ENCODE measurements around the gene CA9.
A peak's percentile ranks its signal among the peaks of the same experiment; 100 is the strongest.

GRCh38 chr9:35696520-35697215 is 22.9 kb downstream of the CA9 start:
- TF ChIP-seq, protein P1, sequence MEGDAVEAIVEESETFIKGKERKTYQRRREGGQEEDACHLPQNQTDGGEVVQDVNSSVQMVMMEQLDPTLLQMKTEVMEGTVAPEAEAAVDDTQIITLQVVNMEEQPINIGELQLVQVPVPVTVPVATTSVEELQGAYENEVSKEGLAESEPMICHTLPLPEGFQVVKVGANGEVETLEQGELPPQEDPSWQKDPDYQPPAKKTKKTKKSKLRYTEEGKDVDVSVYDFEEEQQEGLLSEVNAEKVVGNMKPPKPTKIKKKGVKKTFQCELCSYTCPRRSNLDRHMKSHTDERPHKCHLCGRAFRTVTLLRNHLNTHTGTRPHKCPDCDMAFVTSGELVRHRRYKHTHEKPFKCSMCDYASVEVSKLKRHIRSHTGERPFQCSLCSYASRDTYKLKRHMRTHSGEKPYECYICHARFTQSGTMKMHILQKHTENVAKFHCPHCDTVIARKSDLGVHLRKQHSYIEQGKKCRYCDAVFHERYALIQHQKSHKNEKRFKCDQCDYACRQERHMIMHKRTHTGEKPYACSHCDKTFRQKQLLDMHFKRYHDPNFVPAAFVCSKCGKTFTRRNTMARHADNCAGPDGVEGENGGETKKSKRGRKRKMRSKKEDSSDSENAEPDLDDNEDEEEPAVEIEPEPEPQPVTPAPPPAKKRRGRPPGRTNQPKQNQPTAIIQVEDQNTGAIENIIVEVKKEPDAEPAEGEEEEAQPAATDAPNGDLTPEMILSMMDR (IDR thresholded peaks at IDR 0.05) = peak; percentile 75 to 97 (median 88)
- peak in 1 of 2 donors; percentile 50 for TF ChIP-seq POLR2A (IDR thresholded peaks at IDR 0.05)
